ENCODE data around the gene MYZAP. TPM values are rescaled to one million over a fixed set of nuclear protein-coding genes. Genes with fewer than 3 reads are reported as not detected.

The MYZAP gene
- total and polyA plus RNA-seq, 10 of the 15 experiments (the other 5 are each of a cell fraction or from before 2014, with no cell fraction given): not detected

GRCh38 chr15:57605491-57605890, 13.8 kb downstream of the MYZAP start:
- no peak overlapping the region for H3K27ac ChIP-seq (ENCODE audit: control insufficient read depth, insufficient read depth)
- no TSS peak for BruUV-seq (replicated peaks)
- intact Hi-C loops (cut with micrococcal nuclease; ENCODE audit: unreplicated experiment) (no loop called here), in situ Hi-C loops (cut with MboI) (no loop called here)
- no peaks in the 10 kb centered on the region for H3K9me3 ChIP-seq (replicated peaks; ENCODE audit: control insufficient read depth, insufficient read depth, low read length)
- no peak for DNase-seq (ENCODE audit: low read depth, low spot score)
- H3K4me2 ChIP-seq (ENCODE audit: control insufficient read depth, insufficient read depth): no peak overlapping the region
- H3K27me3 ChIP-seq (replicated peaks in 1 of 2; ENCODE audit: control insufficient read depth in 2 of 2, insufficient read depth in 2 of 2, low read length in 1 of 2): no peaks in the 10 kb centered on the region; a peak in 1 of 4 replicates
- TF ChIP-seq YY1 (IDR thresholded peaks at IDR 0.05; ENCODE audit: low read depth, low read length) (no peak), BCLAF1 (IDR thresholded peaks at IDR 0.05) (no peak)
- no peaks in the 10 kb centered on the region for H3K4me1 ChIP-seq (ENCODE audit: control insufficient read depth, insufficient read depth, low read length)
- no peak for ATAC-seq
- H4K20me1 ChIP-seq (ENCODE audit: control insufficient read depth, insufficient read depth): no peaks in the 10 kb centered on the region
- ChIA-PET RAD21 (ENCODE audit: unreplicated experiment) (no interaction called here), CTCF (no interaction called here), SMC1A (ENCODE audit: uncharacterized antibody, unreplicated experiment) (no interaction called here), POLR2A (no interaction called here)
- whole genome bisulfite sequencing (ENCODE audit: insufficient coverage, insufficient replicate concordance, low lambda C conversion rate, missing lambda C conversion rate): 0% methylated on average over 1 of the region's 1 CpG
- H3K9ac ChIP-seq (ENCODE audit: control insufficient read depth, insufficient read depth, low read length): no peak overlapping the region
- H3K36me3 ChIP-seq (ENCODE audit: control insufficient read depth in 2 of 2, insufficient read depth in 2 of 2, low read length in 1 of 2): no peaks in the 10 kb centered on the region
- no peak overlapping the region for H3K4me3 ChIP-seq
- no peak for FAIRE-seq
- no peak overlapping the region for H2AFZ ChIP-seq (ENCODE audit: control insufficient read depth, low read depth, low read length)
- H3K79me2 ChIP-seq (ENCODE audit: control insufficient read depth, insufficient read depth, low read length): no peaks in the 10 kb centered on the region

GRCh38 chr15:57606048-57606447, 14.3 kb downstream of the MYZAP start:
- in situ Hi-C loops (cut with MboI): no loop called here
- no peak for TF ChIP-seq CUX1 (IDR thresholded peaks at IDR 0.05; ENCODE audit: insufficient replicate concordance, low read depth, low read length)
- TF ChIP-seq TBL1XR1 (IDR thresholded peaks at IDR 0.05; ENCODE audit: low read depth, low read length): no peak
- TF ChIP-seq POLR2AphosphoS2 (IDR thresholded peaks at IDR 0.05; ENCODE audit: low read depth, low read length): no peak
- TF ChIP-seq ZNF207 (IDR thresholded peaks at IDR 0.05; ENCODE audit: borderline replicate concordance): no peak
- TF ChIP-seq RBBP5 (conservative IDR thresholded peaks at IDR 0.05): no peak

More at GRCh38 chr15:57606048-57606447, 14.3 kb downstream of the MYZAP start:
- no peaks in the 10 kb centered on the region; a peak in 1 of 4 replicates for H3K27me3 ChIP-seq (replicated peaks in 1 of 2; ENCODE audit: control insufficient read depth in 2 of 2, insufficient read depth in 2 of 2, low read length in 1 of 2)
- ChIA-PET RAD21 (ENCODE audit: unreplicated experiment) (no interaction called here), CTCF (no interaction called here), POLR2A (no interaction called here), SMC1A (ENCODE audit: uncharacterized antibody, unreplicated experiment) (no interaction called here)
- no peak overlapping the region for H3K4me3 ChIP-seq
- H3K4me1 ChIP-seq (ENCODE audit: control insufficient read depth, insufficient read depth, low read length): no peaks in the 10 kb centered on the region
- FAIRE-seq (no peak), ATAC-seq (no peak), DNase-seq (ENCODE audit: low read depth, low spot score) (no peak)
- no TSS peak for BruUV-seq (replicated peaks)
- intact Hi-C loops (cut with micrococcal nuclease; ENCODE audit: unreplicated experiment): no loop called here
- no peaks in the 10 kb centered on the region for H3K36me3 ChIP-seq (ENCODE audit: control insufficient read depth in 2 of 2, insufficient read depth in 2 of 2, low read length in 1 of 2)
- H3K79me2 ChIP-seq (ENCODE audit: control insufficient read depth, insufficient read depth, low read length): no peaks in the 10 kb centered on the region
- no peak overlapping the region for H3K9ac ChIP-seq (ENCODE audit: control insufficient read depth, insufficient read depth, low read length)
- no peak overlapping the region for H2AFZ ChIP-seq (ENCODE audit: control insufficient read depth, low read depth, low read length)
- no peaks in the 10 kb centered on the region for H3K9me3 ChIP-seq (replicated peaks; ENCODE audit: control insufficient read depth, insufficient read depth, low read length)
- no peaks in the 10 kb centered on the region for H4K20me1 ChIP-seq (ENCODE audit: control insufficient read depth, insufficient read depth)
- H3K27ac ChIP-seq (ENCODE audit: control insufficient read depth, insufficient read depth): no peak overlapping the region
- WGBS (ENCODE audit: insufficient coverage, insufficient replicate concordance, low lambda C conversion rate, missing lambda C conversion rate): 33% methylated on average over 2 of the region's 2 CpGs
- no peak overlapping the region for H3K4me2 ChIP-seq (ENCODE audit: control insufficient read depth, insufficient read depth)

Measured in GM12878 (cell line).